Neural crest cell (in vitro differentiated cells): ENCODE data around the gene MRPL55. TPM values are rescaled to one million over a fixed set of nuclear protein-coding genes. Genes with fewer than 3 reads are reported as not detected.

Experiments used
- DNase-seq: peaks from one replicate; pipeline ENCODE4 v3.0.0; 2021; ENCODE audit warnings: low read depth, mixed read lengths, low spot score
- H3K27ac Mint-ChIP-seq: one replicate; pipeline ENCODE4 v1.8.0; 2021; ENCODE audit warnings: mild to moderate bottlenecking, mixed read lengths; ENCODE audit not compliant: unreplicated experiment
- H3K27me3 Mint-ChIP-seq: 2 replicates; pipeline ENCODE4 v1.8.0; 2021; ENCODE audit warnings: low read depth, mild to moderate bottlenecking, mixed read lengths
- H3K36me3 Mint-ChIP-seq: 2 replicates; pipeline ENCODE4 v1.8.0; 2021; ENCODE audit warnings: low read depth, mild to moderate bottlenecking, mixed read lengths
- H3K4me1 Mint-ChIP-seq: 2 replicates; pipeline ENCODE4 v1.8.0; 2021; ENCODE audit warnings: mixed read lengths
- H3K4me3 Mint-ChIP-seq: one replicate; pipeline ENCODE4 v1.8.0; 2021; ENCODE audit warnings: mild to moderate bottlenecking, mixed read lengths
- H3K9me3 Mint-ChIP-seq: 2 replicates; pipeline ENCODE4 v1.8.0; 2021; ENCODE audit warnings: mixed read lengths
- total RNA-seq: library from RNA; stranded (reverse); gene quantifications from 2 replicates; pipeline ENCODE4 v1.2.1, GENCODE V29; 2021
- TF ChIP-seq, protein P1 (sequence below): fragments of 200-600 bp; sonication (generic); conservative IDR thresholded peaks from 2 replicates; pipeline ENCODE4 v1.5.0; 2021; ENCODE audit warnings: antibody characterized with exemption, mild to moderate bottlenecking

MRPL55 gene
- total RNA-seq, 1 donor from 2014 or later, result 67.3 TPM

DNA sequence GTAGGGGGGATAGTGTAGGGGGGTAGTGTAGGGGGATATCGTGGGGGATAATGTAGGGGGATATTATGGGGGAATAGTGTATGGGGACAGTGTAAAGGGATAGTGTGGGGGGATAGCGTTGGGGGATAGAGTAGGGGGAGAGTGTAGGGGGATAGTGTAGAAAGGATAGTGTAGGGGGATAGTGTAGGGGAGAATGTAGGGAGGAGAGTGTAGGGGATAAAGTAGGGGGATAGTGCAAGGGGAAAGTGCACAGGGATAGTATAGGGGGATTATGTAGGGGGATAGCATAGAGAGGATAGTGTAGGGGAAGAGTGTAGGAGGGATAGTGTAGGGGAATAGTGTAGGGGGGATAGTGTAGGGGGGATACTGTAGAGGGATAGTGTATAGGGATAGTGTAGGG, 38.9 kb downstream of the MRPL55 start:
- Mint-ChIP-seq H3K9me3 (no peaks in the 10 kb centered on the region), H3K4me3 (no peak overlapping the region), H3K4me1 (no peaks in the 10 kb centered on the region), H3K36me3 (no peaks in the 10 kb centered on the region), H3K27ac (no peak overlapping the region), H3K27me3 (peaks cover 61% of the 10 kb centered on the region)
- TF ChIP-seq, protein P1, sequence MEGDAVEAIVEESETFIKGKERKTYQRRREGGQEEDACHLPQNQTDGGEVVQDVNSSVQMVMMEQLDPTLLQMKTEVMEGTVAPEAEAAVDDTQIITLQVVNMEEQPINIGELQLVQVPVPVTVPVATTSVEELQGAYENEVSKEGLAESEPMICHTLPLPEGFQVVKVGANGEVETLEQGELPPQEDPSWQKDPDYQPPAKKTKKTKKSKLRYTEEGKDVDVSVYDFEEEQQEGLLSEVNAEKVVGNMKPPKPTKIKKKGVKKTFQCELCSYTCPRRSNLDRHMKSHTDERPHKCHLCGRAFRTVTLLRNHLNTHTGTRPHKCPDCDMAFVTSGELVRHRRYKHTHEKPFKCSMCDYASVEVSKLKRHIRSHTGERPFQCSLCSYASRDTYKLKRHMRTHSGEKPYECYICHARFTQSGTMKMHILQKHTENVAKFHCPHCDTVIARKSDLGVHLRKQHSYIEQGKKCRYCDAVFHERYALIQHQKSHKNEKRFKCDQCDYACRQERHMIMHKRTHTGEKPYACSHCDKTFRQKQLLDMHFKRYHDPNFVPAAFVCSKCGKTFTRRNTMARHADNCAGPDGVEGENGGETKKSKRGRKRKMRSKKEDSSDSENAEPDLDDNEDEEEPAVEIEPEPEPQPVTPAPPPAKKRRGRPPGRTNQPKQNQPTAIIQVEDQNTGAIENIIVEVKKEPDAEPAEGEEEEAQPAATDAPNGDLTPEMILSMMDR, result no peak
- DNase-seq, result no peak

DNA sequence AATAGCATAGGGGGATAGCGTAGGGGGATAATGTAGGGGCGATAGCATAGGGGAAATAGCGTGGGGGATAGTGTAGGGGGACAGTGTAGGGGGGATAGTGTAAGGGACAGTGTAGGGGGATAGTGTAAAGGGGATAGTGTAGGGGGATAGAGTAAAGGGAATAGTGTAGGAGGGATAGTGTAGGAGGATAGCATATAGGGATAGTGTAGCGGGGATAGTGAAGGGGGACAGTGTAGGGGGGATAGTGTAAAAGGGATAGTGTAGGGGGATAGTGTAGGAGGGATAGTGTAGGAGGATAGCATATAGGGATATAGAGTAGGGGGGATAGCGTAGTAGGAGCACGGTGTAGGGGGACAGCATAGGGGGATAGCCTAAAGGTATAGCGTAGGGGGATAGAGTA, 40.7 kb downstream of the MRPL55 start:
- Mint-ChIP-seq H3K4me3 (no peak overlapping the region), H3K36me3 (no peaks in the 10 kb centered on the region), H3K27ac (no peak overlapping the region), H3K27me3 (peaks cover 61% of the 10 kb centered on the region), H3K9me3 (no peaks in the 10 kb centered on the region), H3K4me1 (no peaks in the 10 kb centered on the region)
- TF ChIP-seq, protein P1, result no peak
- DNase-seq, result no peak

DNA sequence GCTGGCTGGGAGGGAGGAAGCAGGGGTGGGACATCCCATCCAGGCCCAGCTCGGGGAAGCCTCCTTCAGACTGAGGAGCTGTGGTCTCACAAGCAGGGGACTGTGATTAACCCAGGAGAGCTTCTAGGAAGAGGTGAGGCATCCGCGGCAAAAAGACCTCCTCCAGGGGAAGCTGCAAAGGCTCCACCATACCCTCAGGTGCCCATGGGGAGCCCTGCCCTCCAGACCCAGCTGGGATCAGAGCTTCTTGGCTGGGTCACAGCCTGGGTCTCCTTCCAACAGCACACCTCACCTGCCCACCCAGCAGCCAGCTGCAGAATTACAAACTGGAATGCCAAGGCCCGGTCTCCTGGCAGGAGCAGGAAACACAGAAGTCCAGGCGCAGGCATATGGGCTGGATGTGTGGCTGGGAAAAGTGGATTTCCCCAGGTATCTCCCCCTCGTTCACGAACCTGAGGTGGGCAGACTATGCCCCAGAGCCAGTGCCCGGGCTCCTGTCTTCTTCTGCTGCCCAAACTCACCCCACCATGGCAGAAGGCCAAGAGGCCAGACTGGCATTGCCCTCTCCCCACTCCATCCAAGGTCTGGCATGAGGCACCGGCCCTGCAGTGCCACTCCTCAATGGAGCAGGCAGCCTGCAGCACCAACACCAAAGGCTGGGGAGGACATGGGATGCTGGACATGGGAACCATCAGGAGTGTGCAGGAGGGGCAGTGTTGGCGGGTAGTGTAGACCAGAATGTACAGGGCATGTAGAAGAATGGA, 42.0 kb downstream of the MRPL55 start:
- H3K4me1 Mint-ChIP-seq, result no peaks in the 10 kb centered on the region
- TF ChIP-seq, protein P1, result no peak
- no peak overlapping the region for H3K27ac Mint-ChIP-seq
- H3K9me3 Mint-ChIP-seq, result no peaks in the 10 kb centered on the region
- H3K36me3 Mint-ChIP-seq, result no peaks in the 10 kb centered on the region
- H3K4me3 Mint-ChIP-seq, result no peak overlapping the region
- no peak for DNase-seq
- peaks cover 63% of the 10 kb centered on the region for H3K27me3 Mint-ChIP-seq

DNA sequence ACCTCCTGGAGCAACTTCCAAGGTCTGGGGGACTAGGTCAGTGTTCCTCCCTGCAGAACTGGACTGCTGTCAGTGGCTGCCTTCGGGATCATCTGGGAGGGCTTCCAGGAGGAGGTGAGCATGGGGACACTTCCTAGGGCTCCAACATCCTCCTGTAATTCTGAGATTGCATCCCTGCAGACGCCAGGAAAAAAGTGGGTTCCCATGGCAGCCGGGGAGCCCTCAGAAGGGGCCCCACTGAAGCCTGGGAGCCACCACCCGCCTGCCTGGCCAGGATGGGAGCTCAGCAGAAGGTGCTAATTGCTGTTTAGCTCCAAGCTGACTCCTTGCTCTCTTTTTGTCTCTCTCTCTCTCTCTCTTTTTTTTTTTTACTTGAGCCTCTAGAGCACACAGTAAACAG, 42.7 kb downstream of the MRPL55 start:
- TF ChIP-seq, protein P1, result no peak
- Mint-ChIP-seq H3K27ac (no peak overlapping the region), H3K27me3 (peaks cover 63% of the 10 kb centered on the region), H3K36me3 (no peaks in the 10 kb centered on the region), H3K4me1 (no peaks in the 10 kb centered on the region), H3K4me3 (no peak overlapping the region), H3K9me3 (no peaks in the 10 kb centered on the region)
- no peak for DNase-seq

DNA sequence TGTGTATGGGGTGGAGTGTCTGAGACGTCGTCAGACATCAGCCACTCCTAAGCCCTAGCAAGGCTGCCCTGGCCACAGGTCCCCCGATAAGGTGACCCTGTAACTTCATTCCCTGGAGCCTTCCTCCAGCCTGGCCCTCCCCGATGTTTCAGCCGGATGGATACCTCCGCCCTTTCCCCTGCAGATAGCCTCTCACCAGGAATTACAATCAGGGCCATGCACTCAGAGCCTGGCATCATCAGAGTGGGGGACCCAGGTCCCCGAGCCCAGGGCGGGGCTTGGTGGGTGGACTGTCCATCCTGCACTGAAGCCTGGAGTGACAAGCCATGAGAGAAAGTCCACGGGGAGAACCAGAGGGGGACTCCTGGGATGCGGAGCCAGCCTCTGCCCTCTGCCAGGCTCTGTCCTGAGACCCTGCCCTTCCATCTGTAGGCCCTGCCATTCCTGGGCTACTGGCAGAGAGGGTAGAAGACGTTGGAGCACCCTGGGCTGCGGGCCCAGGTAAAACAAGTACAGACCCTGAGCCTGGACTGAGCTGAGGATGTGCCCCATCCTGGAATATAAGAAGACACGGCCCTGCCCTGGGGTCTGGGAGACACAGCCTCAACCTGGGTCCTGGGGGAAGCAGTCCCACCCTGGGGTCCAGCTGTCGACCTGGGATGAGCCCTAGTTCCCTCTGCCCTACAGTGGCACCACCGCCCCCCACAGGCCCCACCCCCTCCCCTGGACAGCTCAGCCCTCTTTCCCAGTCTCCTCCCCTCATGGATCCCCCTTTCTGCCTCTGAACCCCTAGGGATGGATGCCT, 43.4 kb downstream of the MRPL55 start:
- Mint-ChIP-seq H3K4me1 (peaks cover 4% of the 10 kb centered on the region), H3K9me3 (no peaks in the 10 kb centered on the region), H3K27me3 (peaks cover 63% of the 10 kb centered on the region), H3K4me3 (no peak overlapping the region), H3K36me3 (no peaks in the 10 kb centered on the region), H3K27ac (no peak overlapping the region)
- TF ChIP-seq, protein P1, result no peak
- DNase-seq, result no peak
